Activated naive CD4-positive, alpha-beta T cell treated with anti-CD3 and anti-CD28 coated beads for 36 hours (primary cell): ENCODE measurements around the gene SESN2. TPM values are rescaled to one million over a fixed set of nuclear protein-coding genes. Genes with fewer than 3 reads are reported as not detected.
A peak's percentile ranks its signal among the peaks of the same experiment; 100 is the strongest.

Source experiments
- CTCF ChIA-PET: fragments of 350-600 bp; sonication (Branson Sonifier 250); formaldehyde crosslinking; loops from one replicate; lab custom pipeline; 2021; ENCODE audit warnings: antibody characterized with exemption; lab: Charles Lee
- DNase-seq: peaks from one replicate; pipeline ENCODE4 v3.0.0-alpha.2; 2020
- H3K27ac Mint-ChIP-seq: one replicate; pipeline ENCODE4 v1.8.0; 2021; ENCODE audit warnings: mild to moderate bottlenecking, mixed read lengths
- H3K27me3 Mint-ChIP-seq: one replicate; pipeline ENCODE4 v1.8.0; 2021; ENCODE audit warnings: low read depth, mixed read lengths
- H3K36me3 Mint-ChIP-seq: one replicate; pipeline ENCODE4 v1.8.0; 2021; ENCODE audit warnings: low read depth, mixed read lengths
- H3K4me1 Mint-ChIP-seq: one replicate; pipeline ENCODE4 v1.8.0; 2021; ENCODE audit warnings: low read depth, mixed read lengths
- H3K4me3 Mint-ChIP-seq: one replicate; pipeline ENCODE4 v1.8.0; 2021; ENCODE audit warnings: mild to moderate bottlenecking, moderate library complexity, mixed read lengths
- H3K9me3 Mint-ChIP-seq: one replicate; pipeline ENCODE4 v1.8.0; 2021; ENCODE audit warnings: mixed read lengths
- intact Hi-C: fragments of 100-400 bp; cut with micrococcal nuclease; formaldehyde crosslinking; loops from one replicate; pipeline ENCODE4 v1.15.1; 2023
- total RNA-seq, 2 experiments: library from RNA; stranded (reverse); gene quantifications; one replicate each; pipeline ENCODE4 v1.2.3, GENCODE V29; 2021

Gene SESN2
- total RNA-seq, 2 experiments from 2014 or later = 46.2 to 46.9 TPM

- no peaks in the 10 kb centered on the region for H3K4me1 Mint-ChIP-seq
- H3K27ac Mint-ChIP-seq = no peak overlapping the region
- H3K9me3 Mint-ChIP-seq = no peaks in the 10 kb centered on the region
- peaks cover 47% of the 10 kb centered on the region for H3K36me3 Mint-ChIP-seq
- H3K27me3 Mint-ChIP-seq = no peaks in the 10 kb centered on the region
- intact Hi-C loops = no loop called here
- no peak overlapping the region for H3K4me3 Mint-ChIP-seq
- no peak for DNase-seq
- CTCF ChIA-PET = no interaction called here
These were observed 19.4 kb downstream of the SESN2 start for GRCh38 chr1:28278763-28279162.

DNA sequence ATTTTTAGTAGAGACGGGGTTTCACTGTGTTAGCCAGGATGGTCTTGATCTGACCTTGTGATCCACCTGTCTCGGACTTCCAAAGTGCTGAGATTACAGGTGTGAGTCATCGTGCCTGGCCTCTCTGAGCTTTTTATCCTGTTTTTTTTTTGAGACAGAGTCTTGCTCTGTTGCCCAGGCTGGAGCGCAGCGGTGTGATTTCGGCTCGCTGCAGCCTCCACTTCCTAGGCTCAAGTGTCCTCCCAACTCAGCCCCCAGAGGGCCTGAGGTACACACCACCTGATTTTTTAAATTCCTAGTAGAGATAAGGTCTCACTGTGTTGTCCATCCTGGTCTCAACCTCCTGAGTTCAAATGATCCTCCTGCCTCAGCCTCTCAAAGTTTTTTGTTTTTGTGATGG, 20.4 kb downstream of the SESN2 start:
- DNase-seq = no peak
- Mint-ChIP-seq H3K36me3 (peaks cover 39% of the 10 kb centered on the region), H3K9me3 (no peaks in the 10 kb centered on the region), H3K27ac (no peak overlapping the region), H3K4me3 (no peak overlapping the region), H3K4me1 (no peaks in the 10 kb centered on the region), H3K27me3 (no peaks in the 10 kb centered on the region)
- intact Hi-C loops = no loop called here
- CTCF ChIA-PET = no interaction called here

- Mint-ChIP-seq H3K9me3 (no peaks in the 10 kb centered on the region), H3K4me1 (no peaks in the 10 kb centered on the region), H3K4me3 (no peak overlapping the region), H3K36me3 (peaks cover 37% of the 10 kb centered on the region), H3K27ac (no peak overlapping the region), H3K27me3 (no peaks in the 10 kb centered on the region)
- CTCF ChIA-PET = no interaction called here
- intact Hi-C loops = no loop called here
- no peak for DNase-seq
These were observed 21.2 kb downstream of the SESN2 start for GRCh38 chr1:28280501-28280900.

- H3K4me1 Mint-ChIP-seq = no peaks in the 10 kb centered on the region
- intact Hi-C loops = no loop called here
- H3K27ac Mint-ChIP-seq = no peak overlapping the region
- H3K36me3 Mint-ChIP-seq = peaks cover 37% of the 10 kb centered on the region
- CTCF ChIA-PET = no interaction called here
- no peak overlapping the region for H3K4me3 Mint-ChIP-seq
- H3K27me3 Mint-ChIP-seq = no peaks in the 10 kb centered on the region
- DNase-seq = no peak
- no peaks in the 10 kb centered on the region for H3K9me3 Mint-ChIP-seq
These were observed 21.7 kb downstream of the SESN2 start for GRCh38 chr1:28280977-28281381.

DNA sequence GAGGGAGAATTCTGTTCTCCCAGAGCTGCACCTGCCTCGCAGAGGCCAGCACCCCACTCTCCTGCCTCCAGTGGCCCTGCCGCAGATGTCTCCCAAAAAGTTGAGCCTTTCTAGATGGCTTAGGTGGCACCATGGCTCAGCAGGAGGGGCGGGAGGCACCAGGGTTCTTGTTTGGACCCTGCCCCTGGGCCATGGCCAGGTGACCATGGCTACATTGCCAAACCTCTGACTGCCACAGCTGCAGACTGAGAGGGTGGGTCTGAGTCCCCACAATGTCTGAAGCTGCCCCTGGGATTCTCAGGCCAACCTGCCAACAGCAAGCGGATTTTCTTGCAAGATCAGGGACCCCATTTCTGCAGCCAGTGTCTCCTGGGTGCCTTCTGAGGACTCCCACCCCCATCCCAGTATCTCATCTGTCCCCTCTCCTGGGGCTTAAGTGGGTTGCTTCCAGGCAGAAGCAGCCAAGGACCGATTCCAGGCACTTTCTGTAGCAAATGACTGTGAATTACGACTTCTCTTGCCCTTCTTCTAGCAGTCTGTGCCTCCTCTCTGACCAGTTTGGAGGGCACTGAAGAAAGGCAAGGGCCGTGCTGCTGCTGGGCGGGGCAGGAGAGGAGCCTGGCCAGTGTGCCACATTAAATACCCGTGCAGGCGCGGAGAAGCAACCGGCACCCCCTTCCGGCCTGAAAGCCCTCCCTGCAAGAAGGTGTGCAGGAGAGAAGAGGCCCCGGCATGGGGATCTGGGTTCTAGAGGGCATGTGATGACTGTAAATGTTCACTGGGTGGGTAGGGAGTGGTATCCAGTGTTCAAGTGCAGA, 22.5 kb downstream of the SESN2 start:
- CTCF ChIA-PET = no interaction called here

DNA sequence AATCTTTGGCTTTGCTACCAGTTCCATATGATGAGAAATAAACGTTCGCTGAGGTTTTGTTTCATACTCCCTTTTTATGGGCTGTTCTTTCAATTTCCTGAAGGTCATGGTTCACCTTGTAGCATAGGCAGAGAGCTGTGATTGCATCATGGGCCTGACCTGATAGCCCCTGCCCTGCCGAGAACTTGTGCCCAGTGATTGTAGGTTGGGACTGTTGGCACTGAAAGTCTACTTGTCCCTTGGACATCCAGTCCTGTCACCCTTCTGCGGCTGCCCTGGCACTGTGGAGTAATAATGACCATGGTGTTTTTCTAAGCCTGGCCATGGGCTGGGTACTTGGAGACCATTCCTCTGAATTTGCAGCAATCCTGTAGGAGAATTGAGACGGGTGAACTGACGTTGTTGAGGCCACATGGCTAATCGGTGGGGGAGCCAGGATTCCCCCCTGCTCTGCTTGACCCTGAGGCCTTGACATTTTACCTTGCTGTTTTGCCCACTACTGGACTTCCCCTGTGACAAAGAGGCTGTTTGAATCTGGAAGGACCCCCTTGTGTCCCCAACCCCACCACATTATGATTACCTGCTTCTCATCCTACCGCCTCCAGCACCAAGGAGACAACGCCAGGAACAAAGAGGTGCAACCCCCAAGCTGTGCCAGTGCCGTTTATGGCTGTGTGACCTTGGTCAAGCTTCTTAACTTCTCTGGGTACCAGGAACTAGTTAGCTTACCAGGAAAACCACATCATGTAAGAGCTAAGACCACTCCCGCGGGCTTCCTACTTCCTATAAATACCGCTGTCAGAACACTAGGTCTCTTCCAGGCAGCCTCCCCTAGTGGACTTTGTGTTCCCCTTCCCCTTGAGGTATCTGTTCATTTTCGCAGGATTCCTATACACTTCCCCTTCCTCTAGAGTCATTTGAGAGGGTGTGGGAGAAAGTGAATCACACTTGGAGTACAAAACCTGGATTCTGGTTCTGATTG, 23.4 kb downstream of the SESN2 start:
- intact Hi-C loops = no loop called here
- Mint-ChIP-seq H3K36me3 (peaks cover 29% of the 10 kb centered on the region), H3K4me3 (no peak overlapping the region), H3K4me1 (no peaks in the 10 kb centered on the region), H3K27me3 (no peaks in the 10 kb centered on the region), H3K9me3 (no peaks in the 10 kb centered on the region), H3K27ac (peak overlapping the region; percentile 3)
- DNase-seq = no peak
- CTCF ChIA-PET = no interaction called here

More for the DNA sequence above, 22.5 kb downstream of the SESN2 start:
- no peak overlapping the region for H3K4me3 Mint-ChIP-seq
- intact Hi-C loops = no loop called here
- H3K9me3 Mint-ChIP-seq = no peaks in the 10 kb centered on the region
- H3K27me3 Mint-ChIP-seq = no peaks in the 10 kb centered on the region
- H3K36me3 Mint-ChIP-seq = peaks cover 35% of the 10 kb centered on the region
- no peak overlapping the region for H3K27ac Mint-ChIP-seq
- DNase-seq = no peak
- no peaks in the 10 kb centered on the region for H3K4me1 Mint-ChIP-seq

GRCh38 chr1:28286111-28286510, 26.8 kb downstream of the SESN2 start:
- no peak overlapping the region for H3K4me3 Mint-ChIP-seq
- peaks cover 5% of the 10 kb centered on the region for H3K36me3 Mint-ChIP-seq
- intact Hi-C loops = no loop called here
- H3K27me3 Mint-ChIP-seq = no peaks in the 10 kb centered on the region
- DNase-seq = no peak
- H3K9me3 Mint-ChIP-seq = no peaks in the 10 kb centered on the region
- H3K27ac Mint-ChIP-seq = no peak overlapping the region
- CTCF ChIA-PET = no interaction called here
- no peaks in the 10 kb centered on the region for H3K4me1 Mint-ChIP-seq

DNA sequence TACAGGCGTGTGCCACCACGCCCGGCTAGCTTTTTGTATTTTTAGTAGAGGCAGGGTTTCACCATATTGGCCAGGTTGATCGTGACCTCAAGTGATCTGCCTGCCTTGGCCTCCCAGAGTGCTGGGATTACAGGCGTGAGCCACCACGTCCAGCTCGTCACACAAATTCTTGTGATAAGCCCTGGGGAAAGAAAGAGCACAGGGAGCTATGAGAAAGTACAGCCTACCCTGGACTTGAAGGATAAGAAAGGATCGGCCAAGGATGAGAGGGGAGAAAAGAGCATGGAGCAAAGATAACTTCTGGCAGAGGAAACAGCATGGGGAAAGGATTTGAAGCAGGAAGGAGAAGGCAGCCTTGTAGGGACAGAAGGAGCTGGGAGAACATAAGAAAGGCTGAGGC, 29.2 kb downstream of the SESN2 start:
- H3K4me3 Mint-ChIP-seq = no peak overlapping the region
- CTCF ChIA-PET = interaction anchor here (0.6 kb wide), 1 partner anchor 472 kb away, joined by 5 read pairs; no protein-coding TSS in a partner anchor
- DNase-seq = no peak
- intact Hi-C loops = no loop called here
- no peaks in the 10 kb centered on the region for H3K27me3 Mint-ChIP-seq
- no peaks in the 10 kb centered on the region for H3K4me1 Mint-ChIP-seq
- no peak overlapping the region for H3K27ac Mint-ChIP-seq
- H3K36me3 Mint-ChIP-seq = no peaks in the 10 kb centered on the region
- H3K9me3 Mint-ChIP-seq = no peaks in the 10 kb centered on the region

DNA sequence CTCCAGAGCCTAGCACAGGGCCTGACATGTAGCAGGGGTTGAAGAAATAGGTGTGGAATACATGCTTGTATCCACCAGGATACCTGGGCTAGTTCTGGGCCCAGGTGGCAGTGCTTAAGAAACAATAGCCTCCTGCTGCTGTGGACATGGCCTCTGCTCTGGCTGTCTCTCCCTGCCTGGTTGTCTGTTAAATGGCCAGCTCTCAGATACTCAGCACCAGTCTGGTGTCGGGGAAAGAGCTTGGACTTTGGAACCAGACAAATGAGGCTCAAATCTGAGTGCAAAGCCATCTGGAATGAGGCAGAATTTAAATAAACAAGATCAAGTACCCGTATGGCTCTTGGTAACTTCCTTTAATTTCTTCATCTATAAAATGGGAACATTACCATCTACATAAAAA, 31.5 kb downstream of the SESN2 start:
- no peaks in the 10 kb centered on the region for H3K4me1 Mint-ChIP-seq
- no peak overlapping the region for H3K4me3 Mint-ChIP-seq
- H3K27me3 Mint-ChIP-seq = no peaks in the 10 kb centered on the region
- CTCF ChIA-PET = no interaction called here
- no peaks in the 10 kb centered on the region for H3K36me3 Mint-ChIP-seq
- no peak overlapping the region for H3K27ac Mint-ChIP-seq
- no peaks in the 10 kb centered on the region for H3K9me3 Mint-ChIP-seq
- DNase-seq = no peak
- intact Hi-C loops = no loop called here

DNA sequence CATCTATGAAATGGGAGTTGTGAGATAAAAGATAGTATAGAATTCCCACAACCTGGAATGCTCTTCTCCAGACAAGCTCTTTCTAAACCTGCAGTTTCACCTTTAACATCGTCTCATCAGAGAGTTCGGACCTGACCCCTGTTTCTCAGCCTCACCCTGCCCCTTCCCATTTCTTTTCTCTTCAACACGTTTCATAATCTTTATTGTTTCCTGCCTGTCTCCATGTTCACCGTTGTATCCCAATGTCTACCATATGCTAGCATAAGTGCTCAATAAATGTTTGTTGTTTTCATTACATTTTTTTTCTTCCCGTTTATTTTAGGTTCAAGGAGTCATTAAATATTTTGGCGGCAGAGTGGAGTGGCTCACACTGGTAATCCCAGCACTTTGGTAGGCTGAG, 32.4 kb downstream of the SESN2 start:
- DNase-seq = no peak
- H3K27me3 Mint-ChIP-seq = no peaks in the 10 kb centered on the region
- CTCF ChIA-PET = no interaction called here
- H3K27ac Mint-ChIP-seq = no peak overlapping the region
- intact Hi-C loops = no loop called here
- no peaks in the 10 kb centered on the region for H3K36me3 Mint-ChIP-seq
- no peaks in the 10 kb centered on the region for H3K9me3 Mint-ChIP-seq
- H3K4me1 Mint-ChIP-seq = no peaks in the 10 kb centered on the region
- no peak overlapping the region for H3K4me3 Mint-ChIP-seq

DNA sequence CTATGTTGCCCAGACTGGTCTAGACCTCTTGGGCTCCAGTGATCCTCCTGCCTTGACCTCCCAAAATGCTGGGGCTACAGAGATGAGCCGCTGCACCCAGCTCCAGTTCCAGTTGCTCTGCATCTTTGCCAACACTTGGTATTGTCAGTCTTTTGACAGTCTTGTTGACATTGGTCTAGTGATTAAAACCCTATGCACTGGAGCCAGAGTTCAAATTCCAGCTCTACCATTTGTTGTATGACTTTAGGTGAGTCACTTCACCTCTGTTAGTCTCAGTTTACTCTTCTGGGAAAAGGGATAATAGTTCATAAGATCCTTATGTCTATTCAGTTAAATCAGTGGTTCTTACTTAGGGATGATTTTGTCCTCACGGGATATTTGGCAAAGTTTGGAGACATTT, 36.6 kb downstream of the SESN2 start:
- DNase-seq = no peak
- no peaks in the 10 kb centered on the region for H3K4me1 Mint-ChIP-seq
- no peaks in the 10 kb centered on the region for H3K36me3 Mint-ChIP-seq
- H3K27me3 Mint-ChIP-seq = peaks cover 2% of the 10 kb centered on the region
- CTCF ChIA-PET = no interaction called here
- no peak overlapping the region for H3K27ac Mint-ChIP-seq
- intact Hi-C loops = no loop called here
- no peaks in the 10 kb centered on the region for H3K9me3 Mint-ChIP-seq
- no peak overlapping the region for H3K4me3 Mint-ChIP-seq

GRCh38 chr1:28296401-28297261, 37.3 kb downstream of the SESN2 start:
- intact Hi-C loops = no loop called here
- Mint-ChIP-seq H3K27ac (no peak overlapping the region), H3K4me1 (no peaks in the 10 kb centered on the region), H3K9me3 (no peaks in the 10 kb centered on the region), H3K4me3 (no peak overlapping the region), H3K27me3 (peaks cover 2% of the 10 kb centered on the region), H3K36me3 (no peaks in the 10 kb centered on the region)
- CTCF ChIA-PET = interaction anchor here (0.8 kb wide), 1 partner anchor 15 kb away, joined by 4 read pairs; no protein-coding TSS in a partner anchor
- DNase-seq = no peak
